ENCODE data around the gene ZNHIT1. TPM values are rescaled to one million over a fixed set of nuclear protein-coding genes. Genes with fewer than 3 reads are reported as not detected.

The ZNHIT1 gene
- polyA plus RNA-seq, 1 experiment, result 49.2 TPM

- DNase-seq (ENCODE audit: low read depth), result no peak
- Histone ChIP-seq H3K36me3 (ENCODE audit: control insufficient read depth, insufficient read depth, low read length) (peaks cover 21% of the 10 kb centered on the region), H3K4me3 (ENCODE audit: low read depth, low read length) (no peak overlapping the region), H3K27me3 (ENCODE audit: control insufficient read depth, insufficient read depth, low read length) (no peaks in the 10 kb centered on the region)
- ChIA-PET CTCF (interaction anchor here (0.6 to 2.1 kb wide), 3 partner anchors 10 to 83 kb away, joined by 4 to 11 read pairs (median 5); partner anchors contain the start of gene PLOD3), POLR2A (no interaction called here)
- TF ChIP-seq CTCF (IDR thresholded peaks at IDR 0.05; ENCODE audit: insufficient read depth, low read depth, low read length), result no peak
Measured at GRCh38 chr7:101226721-101227120, 8.8 kb downstream of the ZNHIT1 start.

- DNase-seq (ENCODE audit: low read depth), result no peak
- CTCF ChIA-PET, result interaction anchor here (1.3 kb wide), 1 partner anchor 12 kb away, joined by 3 read pairs; no protein-coding TSS in a partner anchor
- H3K4me3 ChIP-seq (ENCODE audit: low read depth, low read length), result no peak overlapping the region
- POLR2A ChIA-PET, result interaction anchor here (0.6 kb wide), 1 partner anchor 38 kb away, joined by 3 read pairs; no protein-coding TSS in a partner anchor
- no peak for TF ChIP-seq CTCF (IDR thresholded peaks at IDR 0.05; ENCODE audit: insufficient read depth, low read depth, low read length)
- H3K27me3 ChIP-seq (ENCODE audit: control insufficient read depth, insufficient read depth, low read length), result no peaks in the 10 kb centered on the region
- H3K36me3 ChIP-seq (ENCODE audit: control insufficient read depth, insufficient read depth, low read length), result peaks cover 4% of the 10 kb centered on the region
Measured at GRCh38 chr7:101231644-101232043, 13.7 kb downstream of the ZNHIT1 start.

GRCh38 chr7:101232141-101232850, 14.3 kb downstream of the ZNHIT1 start:
- Histone ChIP-seq H3K27me3 (ENCODE audit: control insufficient read depth, insufficient read depth, low read length) (no peaks in the 10 kb centered on the region), H3K36me3 (ENCODE audit: control insufficient read depth, insufficient read depth, low read length) (peaks cover 3% of the 10 kb centered on the region), H3K4me3 (ENCODE audit: low read depth, low read length) (peak overlapping the region; percentile 16)
- no peak for DNase-seq (ENCODE audit: low read depth)
- POLR2A ChIA-PET, result interaction anchor here (0.6 kb wide), 1 partner anchor 38 kb away, joined by 3 read pairs; no protein-coding TSS in a partner anchor
- CTCF ChIA-PET, result no interaction called here
- TF ChIP-seq CTCF (IDR thresholded peaks at IDR 0.05; ENCODE audit: insufficient read depth, low read depth, low read length), result no peak

GRCh38 chr7:101233907-101234547, 16.1 kb downstream of the ZNHIT1 start:
- POLR2A ChIA-PET, result no interaction called here
- TF ChIP-seq CTCF (IDR thresholded peaks at IDR 0.05; ENCODE audit: insufficient read depth, low read depth, low read length), result no peak
- CTCF ChIA-PET, result interaction anchor here (1.1 to 2.3 kb wide), 3 partner anchors 8 to 41 kb away, joined by 3 to 11 read pairs (median 4); partner anchors contain the start of gene FIS1
- Histone ChIP-seq H3K36me3 (ENCODE audit: control insufficient read depth, insufficient read depth, low read length) (peaks cover 9% of the 10 kb centered on the region), H3K4me3 (ENCODE audit: low read depth, low read length) (no peak overlapping the region), H3K27me3 (ENCODE audit: control insufficient read depth, insufficient read depth, low read length) (no peaks in the 10 kb centered on the region)
- DNase-seq (ENCODE audit: low read depth), result no peak

- no peak for TF ChIP-seq CTCF (IDR thresholded peaks at IDR 0.05; ENCODE audit: insufficient read depth, low read depth, low read length)
- H3K27me3 ChIP-seq (ENCODE audit: control insufficient read depth, insufficient read depth, low read length), result no peaks in the 10 kb centered on the region
- ChIA-PET POLR2A (no interaction called here), CTCF (interaction anchor here (1.1 to 2.3 kb wide), 4 partner anchors 9 to 56 kb away, joined by 3 to 11 read pairs (median 4); partner anchors contain the start of gene FIS1)
- no peak overlapping the region for H3K4me3 ChIP-seq (ENCODE audit: low read depth, low read length)
- DNase-seq (ENCODE audit: low read depth), result no peak
- peaks cover 12% of the 10 kb centered on the region for H3K36me3 ChIP-seq (ENCODE audit: control insufficient read depth, insufficient read depth, low read length)
Measured at GRCh38 chr7:101234636-101235035, 16.7 kb downstream of the ZNHIT1 start.
